ENCODE measurements around the gene PPP2R2C. TPM values are rescaled to one million over a fixed set of nuclear protein-coding genes. Genes with fewer than 3 reads are reported as not detected.

PPP2R2C gene
- polyA plus RNA-seq, 1 donor from 2014 or later: 34.4 TPM

DNA sequence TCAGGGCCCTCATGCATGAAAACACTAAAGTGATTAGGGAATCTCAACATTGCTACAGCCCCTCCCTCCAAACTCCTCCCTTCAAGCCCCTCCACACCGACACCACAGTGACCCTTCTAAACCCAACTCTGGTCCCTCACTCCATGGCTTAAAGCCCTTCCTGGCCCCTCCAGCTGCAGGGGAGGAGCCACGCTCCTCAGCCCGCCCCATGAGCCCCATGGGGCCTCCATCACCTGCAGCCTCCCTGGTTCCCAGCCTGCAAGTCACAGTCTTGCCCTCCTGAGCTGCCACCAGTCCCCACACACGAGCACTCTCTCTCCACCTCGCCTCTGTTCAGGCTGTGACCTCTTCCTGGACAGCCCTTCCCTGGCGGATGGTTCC, 31.2 kb downstream of the PPP2R2C start:
- TF ChIP-seq EP300 (conservative IDR thresholded peaks at IDR 0.05; ENCODE audit: poor library complexity, severe bottlenecking): no peak
- TF ChIP-seq TAF1 (IDR thresholded peaks at IDR 0.05; ENCODE audit: low read depth): no peak
- TF ChIP-seq MXI1 (conservative IDR thresholded peaks at IDR 0.05; ENCODE audit: poor library complexity, severe bottlenecking): no peak
- TF ChIP-seq SMC3 (conservative IDR thresholded peaks at IDR 0.05; ENCODE audit: poor library complexity): no peak
- TF ChIP-seq, protein P1, sequence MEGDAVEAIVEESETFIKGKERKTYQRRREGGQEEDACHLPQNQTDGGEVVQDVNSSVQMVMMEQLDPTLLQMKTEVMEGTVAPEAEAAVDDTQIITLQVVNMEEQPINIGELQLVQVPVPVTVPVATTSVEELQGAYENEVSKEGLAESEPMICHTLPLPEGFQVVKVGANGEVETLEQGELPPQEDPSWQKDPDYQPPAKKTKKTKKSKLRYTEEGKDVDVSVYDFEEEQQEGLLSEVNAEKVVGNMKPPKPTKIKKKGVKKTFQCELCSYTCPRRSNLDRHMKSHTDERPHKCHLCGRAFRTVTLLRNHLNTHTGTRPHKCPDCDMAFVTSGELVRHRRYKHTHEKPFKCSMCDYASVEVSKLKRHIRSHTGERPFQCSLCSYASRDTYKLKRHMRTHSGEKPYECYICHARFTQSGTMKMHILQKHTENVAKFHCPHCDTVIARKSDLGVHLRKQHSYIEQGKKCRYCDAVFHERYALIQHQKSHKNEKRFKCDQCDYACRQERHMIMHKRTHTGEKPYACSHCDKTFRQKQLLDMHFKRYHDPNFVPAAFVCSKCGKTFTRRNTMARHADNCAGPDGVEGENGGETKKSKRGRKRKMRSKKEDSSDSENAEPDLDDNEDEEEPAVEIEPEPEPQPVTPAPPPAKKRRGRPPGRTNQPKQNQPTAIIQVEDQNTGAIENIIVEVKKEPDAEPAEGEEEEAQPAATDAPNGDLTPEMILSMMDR (IDR thresholded peaks at IDR 0.05; ENCODE audit: poor library complexity, severe bottlenecking): no peak
- no peak for TF ChIP-seq EZH2 (IDR thresholded peaks at IDR 0.05; ENCODE audit: borderline replicate concordance, insufficient read depth, low read length, poor library complexity, severe bottlenecking)
- no peak for TF ChIP-seq POLR2AphosphoS5 (IDR thresholded peaks at IDR 0.05)
- no peak for TF ChIP-seq REST (IDR thresholded peaks at IDR 0.05; ENCODE audit: borderline replicate concordance)
- no peak overlapping the region for H3K4me3 ChIP-seq (ENCODE audit: low read length)
- H3K27me3 ChIP-seq (ENCODE audit: insufficient read depth, low read depth, low read length): no peaks in the 10 kb centered on the region
- no peaks in the 10 kb centered on the region for H3K36me3 ChIP-seq (ENCODE audit: insufficient read depth, low read length)
- H3K79me2 ChIP-seq (replicated peaks; ENCODE audit: insufficient read depth, low read length): no peaks in the 10 kb centered on the region
- H3K27ac ChIP-seq (ENCODE audit: low read length): no peak overlapping the region
- H3K4me2 ChIP-seq (ENCODE audit: low read length): no peak overlapping the region
- H3K9me2 ChIP-seq (ENCODE audit: insufficient read depth, low read length): no peaks in the 10 kb centered on the region
- H3K9ac ChIP-seq (ENCODE audit: low read length): no peak overlapping the region
- no peaks in the 10 kb centered on the region for H3F3A ChIP-seq (ENCODE audit: insufficient read depth, low read length, poor library complexity, severe bottlenecking)
- H4K20me1 ChIP-seq (ENCODE audit: insufficient read depth): no peaks in the 10 kb centered on the region
- H3K9me3 ChIP-seq (ENCODE audit: low read length): no peaks in the 10 kb centered on the region
- H2AFZ ChIP-seq (ENCODE audit: low read depth, low read length): no peak overlapping the region

- Histone ChIP-seq H3K4me2 (ENCODE audit: low read length) (no peak overlapping the region), H3K9me2 (ENCODE audit: insufficient read depth, low read length) (no peaks in the 10 kb centered on the region), H3K27me3 (ENCODE audit: insufficient read depth, low read depth, low read length) (no peaks in the 10 kb centered on the region), H3K79me2 (replicated peaks; ENCODE audit: insufficient read depth, low read length) (no peaks in the 10 kb centered on the region), H4K20me1 (ENCODE audit: insufficient read depth) (no peaks in the 10 kb centered on the region), H3K9ac (ENCODE audit: low read length) (no peak overlapping the region), H3K9me3 (ENCODE audit: low read length) (no peaks in the 10 kb centered on the region), H3K36me3 (ENCODE audit: insufficient read depth, low read length) (no peaks in the 10 kb centered on the region), H3K4me3 (ENCODE audit: low read length) (no peak overlapping the region), H3K27ac (ENCODE audit: low read length) (no peak overlapping the region), H3F3A (ENCODE audit: insufficient read depth, low read length, poor library complexity, severe bottlenecking) (no peaks in the 10 kb centered on the region), H2AFZ (ENCODE audit: low read depth, low read length) (no peak overlapping the region)
- TF ChIP-seq MXI1 (conservative IDR thresholded peaks at IDR 0.05; ENCODE audit: poor library complexity, severe bottlenecking) (no peak), SMC3 (conservative IDR thresholded peaks at IDR 0.05; ENCODE audit: poor library complexity) (no peak), TAF1 (IDR thresholded peaks at IDR 0.05; ENCODE audit: low read depth) (no peak)
These were observed 31.8 kb downstream of the PPP2R2C start for GRCh38 chr4:6440506-6441201.
